ENCODE results near the gene PHLDA1. TPM values are rescaled to one million over a fixed set of nuclear protein-coding genes. Genes with fewer than 3 reads are reported as not detected.
"Not testable (repeated sequence)": the region's sequence is repeated elsewhere in the genome, so short reads cannot be mapped to it uniquely, and the experiment has no call there.

Gene PHLDA1
- total and polyA plus RNA-seq, 12 donors = 1.5 to 43.5 (median 19.4) TPM

DNA sequence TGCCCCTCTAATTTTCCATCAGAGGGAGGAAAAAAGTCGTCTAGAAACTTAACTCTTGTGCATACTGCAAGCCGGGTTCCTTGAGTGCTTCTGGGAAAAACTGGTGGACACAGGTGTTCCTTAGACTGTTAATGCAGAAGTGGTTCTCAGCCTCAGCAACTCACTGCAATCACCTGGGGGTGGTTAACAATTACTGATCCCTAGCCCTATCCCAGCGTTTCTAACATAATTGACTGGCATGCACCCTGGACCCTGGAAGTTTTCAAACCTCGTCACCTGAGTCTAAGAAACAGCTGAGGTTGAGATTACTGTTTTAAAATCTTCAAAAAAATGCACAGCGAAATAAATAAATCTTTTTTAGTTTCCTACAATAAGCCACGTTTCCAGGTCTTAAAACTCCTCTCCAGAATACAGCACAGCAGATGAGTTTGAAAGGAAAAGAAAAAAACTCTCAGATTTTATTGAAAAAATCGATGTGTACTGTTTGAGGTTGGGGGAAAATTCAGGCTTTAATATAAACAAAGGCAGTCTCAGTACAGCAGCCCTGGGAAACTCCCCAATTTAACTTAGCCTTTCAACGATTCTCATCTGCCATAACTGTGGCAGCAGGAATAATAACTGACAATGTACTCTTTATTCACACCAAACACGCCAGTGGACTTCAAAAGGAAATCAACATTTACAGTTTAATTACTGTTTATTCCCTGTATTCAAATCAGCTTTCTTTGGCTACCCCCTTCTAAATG, 45.4 kb downstream of the PHLDA1 start:
- no peaks in the 10 kb centered on the region for H3K27me3 ChIP-seq
- H3K4me3 ChIP-seq = no peak overlapping the region
- H3K9me3 ChIP-seq = peaks cover 0 to 13% (median 0%) of the 10 kb centered on the region in 11 donors
- no peak for DNase-seq
- 67 to 71% methylated on average over 9 of the region's 9 CpGs for WGBS, 2 donors
- intact Hi-C loops (cut with DNase I) = no loop called here
- ATAC-seq = no peak
- peaks cover 0 to 26% (median 18%) of the 10 kb centered on the region in 9 donors for H3K4me1 ChIP-seq
- no peaks in the 10 kb centered on the region for H3K36me3 ChIP-seq
- TF ChIP-seq, protein P1, sequence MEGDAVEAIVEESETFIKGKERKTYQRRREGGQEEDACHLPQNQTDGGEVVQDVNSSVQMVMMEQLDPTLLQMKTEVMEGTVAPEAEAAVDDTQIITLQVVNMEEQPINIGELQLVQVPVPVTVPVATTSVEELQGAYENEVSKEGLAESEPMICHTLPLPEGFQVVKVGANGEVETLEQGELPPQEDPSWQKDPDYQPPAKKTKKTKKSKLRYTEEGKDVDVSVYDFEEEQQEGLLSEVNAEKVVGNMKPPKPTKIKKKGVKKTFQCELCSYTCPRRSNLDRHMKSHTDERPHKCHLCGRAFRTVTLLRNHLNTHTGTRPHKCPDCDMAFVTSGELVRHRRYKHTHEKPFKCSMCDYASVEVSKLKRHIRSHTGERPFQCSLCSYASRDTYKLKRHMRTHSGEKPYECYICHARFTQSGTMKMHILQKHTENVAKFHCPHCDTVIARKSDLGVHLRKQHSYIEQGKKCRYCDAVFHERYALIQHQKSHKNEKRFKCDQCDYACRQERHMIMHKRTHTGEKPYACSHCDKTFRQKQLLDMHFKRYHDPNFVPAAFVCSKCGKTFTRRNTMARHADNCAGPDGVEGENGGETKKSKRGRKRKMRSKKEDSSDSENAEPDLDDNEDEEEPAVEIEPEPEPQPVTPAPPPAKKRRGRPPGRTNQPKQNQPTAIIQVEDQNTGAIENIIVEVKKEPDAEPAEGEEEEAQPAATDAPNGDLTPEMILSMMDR (IDR thresholded peaks at IDR 0.05) = no peak
- H3K27ac ChIP-seq = no peak overlapping the region

DNA sequence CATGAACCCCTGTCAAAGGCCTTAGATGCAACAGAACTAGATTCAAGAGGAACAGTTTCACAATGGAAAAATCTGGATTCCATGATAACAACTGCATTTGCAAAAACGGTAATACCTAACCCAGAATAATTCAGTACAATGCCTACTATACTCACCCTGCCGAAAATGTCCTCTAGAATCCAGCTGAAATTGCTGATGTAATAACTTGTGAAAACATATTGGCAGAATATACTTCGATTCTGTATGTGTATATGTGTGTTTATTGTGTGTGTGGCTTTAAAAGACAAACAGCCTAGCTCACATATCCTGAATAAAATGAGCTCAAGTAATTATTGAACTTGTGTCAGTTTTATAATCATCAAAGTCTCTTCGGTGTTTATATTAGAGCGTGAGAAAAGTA, 46.0 kb downstream of the PHLDA1 start:
- ATAC-seq (no peak), DNase-seq (no peak)
- Histone ChIP-seq H3K4me1 (peaks cover 0 to 30% (median 18%) of the 10 kb centered on the region in 9 donors), H3K36me3 (no peaks in the 10 kb centered on the region), H3K27me3 (no peaks in the 10 kb centered on the region), H3K4me3 (no peak overlapping the region), H3K27ac (no peak overlapping the region), H3K9me3 (peaks cover 0 to 13% (median 0%) of the 10 kb centered on the region in 11 donors)
- WGBS, 2 donors = 83 to 87% methylated on average over 5 of the region's 5 CpGs
- TF ChIP-seq, protein P1 (IDR thresholded peaks at IDR 0.05) = no peak
- intact Hi-C loops (cut with DNase I) = no loop called here

DNA sequence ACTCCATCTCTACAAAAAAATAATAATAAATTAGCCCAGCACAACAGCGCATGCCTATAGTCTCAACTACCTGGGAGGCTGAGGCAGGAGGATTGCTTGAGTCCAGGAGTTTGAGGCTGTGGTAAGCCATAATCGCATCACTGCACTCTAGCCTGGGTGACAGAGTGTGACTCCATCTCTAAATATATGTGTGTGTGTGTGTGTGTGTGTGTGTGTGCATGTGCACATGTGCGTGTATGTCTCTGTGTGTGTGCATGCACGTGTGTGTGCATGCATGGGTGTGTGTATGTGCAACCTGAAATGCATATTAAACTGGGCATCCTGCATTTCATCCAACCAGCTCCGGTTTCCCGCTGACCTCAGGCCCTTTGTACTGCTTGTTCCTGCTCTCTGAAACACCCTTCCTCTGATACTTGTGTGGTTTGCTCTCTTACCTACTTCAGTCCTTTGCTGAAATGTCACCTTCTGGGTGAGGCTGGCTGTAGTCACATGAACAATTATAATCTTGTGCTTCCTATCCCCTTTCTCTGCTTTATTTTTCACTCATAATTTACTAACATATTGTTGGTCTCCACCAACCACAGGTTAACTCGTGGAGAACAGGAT, 46.9 kb downstream of the PHLDA1 start:
- Histone ChIP-seq H3K9me3 (peaks cover 0 to 13% (median 0%) of the 10 kb centered on the region in 11 donors), H3K4me3 (no peak overlapping the region), H3K27me3 (no peaks in the 10 kb centered on the region), H3K4me1 (peaks cover 0 to 30% (median 18%) of the 10 kb centered on the region in 9 donors), H3K27ac (no peak overlapping the region), H3K36me3 (no peaks in the 10 kb centered on the region)
- peak in 1 of 8 donors; percentile 42 for ATAC-seq
- TF ChIP-seq, protein P1 (IDR thresholded peaks at IDR 0.05) = no peak
- WGBS, 2 donors = 93 to 94% methylated on average over 7 of the region's 7 CpGs
- intact Hi-C loops (cut with DNase I) = loop anchor here in 3 of 10 donors (5.0 kb wide), 4 partner anchors 38 to 48 kb away; partner anchors contain the start of gene PHLDA1 (in 1 of the 3)
- no peak for DNase-seq

DNA sequence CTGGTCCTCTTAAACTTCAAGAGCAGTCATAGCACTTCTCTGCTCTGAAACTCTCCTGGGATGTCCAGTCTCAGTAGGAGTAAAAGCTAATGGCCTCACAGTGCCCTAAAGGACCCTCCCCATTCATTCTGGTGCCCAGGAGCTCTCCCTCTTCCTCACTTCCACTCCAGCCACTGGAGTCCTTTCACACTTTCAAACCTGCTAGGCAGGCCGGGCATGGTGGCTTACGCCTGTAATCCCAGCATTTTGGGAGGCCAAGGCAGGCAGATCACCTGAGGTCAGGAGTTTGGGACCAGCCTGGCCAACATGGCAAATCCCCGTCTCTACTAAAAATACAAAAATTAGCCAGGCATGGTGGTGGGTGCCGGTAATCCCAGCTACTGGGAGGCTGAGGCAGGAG, 47.7 kb downstream of the PHLDA1 start:
- H3K36me3 ChIP-seq, DNase-seq, H3K4me3 ChIP-seq, H3K27me3 ChIP-seq: not testable (repeated sequence)
- Histone ChIP-seq H3K27ac (peak overlapping the region in 1 of 10 donors; percentile 54), H3K4me1 (peaks cover 0 to 37% (median 20%) of the 10 kb centered on the region in 9 donors), H3K9me3 (peaks cover 0 to 13% (median 0%) of the 10 kb centered on the region in 11 donors)
- ATAC-seq = peak in 1 of 8 donors; percentile 48
- WGBS, 2 donors = 97 to 98% methylated on average over 4 of the region's 4 CpGs
- intact Hi-C loops (cut with DNase I) = loop anchor here in 3 of 10 donors (5.0 kb wide), 4 partner anchors 38 to 48 kb away; partner anchors contain the start of gene PHLDA1 (in 1 of the 3)
